Heart left ventricle (tissue), 13 donors: Measurements from ENCODE around the gene PPIF.

Experiments
- CTCF ChIP-seq, 12 donors: fragments of 200-600 bp; sonication (generic) in 4 of 12; IDR thresholded peaks; one replicate each; pipeline versions ENCODE4 v1.5.0 to v1.8.0; 2018 to 2022; ENCODE audit warnings: antibody characterized with exemption in 12 of 12, mild to moderate bottlenecking in 5 of 12
- POLR2A ChIP-seq, 2 donors: fragments of 450-650 bp; IDR thresholded peaks; one replicate each; pipeline ENCODE4 v1.6.1; 2017; ENCODE audit warnings: antibody characterized with exemption in 2 of 2, mild to moderate bottlenecking in 2 of 2, moderate library complexity in 2 of 2
- donor health status: ischemic (EF 13 %, LVEDD 7.1; RV severe dilation, severe dysfunction).
- donor health status: DM: no; HTN: yes; CAD: no.
- donor health status: DM: no; HTN: no; CAD: no.
- donor health status: ischemic (EF 25% LVEDD 6.9; RV normal size, moderate dysfunction).
- donor health status: ischemic (EF 25% LVEDD 5.7; RV mildly dilated, moderate dysfunction).
- donor health status: ischemic (EF 35%, LVEDD 5.7; RV mildly dilated, moderate dysfunction).
- donor health status: nonischemic (EF 11% LVEDD 7.7; RV severe dilation, severe dysfunction).
- donor health status: DM: yes; HTN: yes; CAD: no.
- donor health status: PGD.
- donor health status: ischemic (EF 29% LVEDD 5.4; RV normal size, mild dysfunction).
- donor health status: nonischemic (EF 23%, LVEDD 6.1; RV moderate dilation, normal function).

DNA sequence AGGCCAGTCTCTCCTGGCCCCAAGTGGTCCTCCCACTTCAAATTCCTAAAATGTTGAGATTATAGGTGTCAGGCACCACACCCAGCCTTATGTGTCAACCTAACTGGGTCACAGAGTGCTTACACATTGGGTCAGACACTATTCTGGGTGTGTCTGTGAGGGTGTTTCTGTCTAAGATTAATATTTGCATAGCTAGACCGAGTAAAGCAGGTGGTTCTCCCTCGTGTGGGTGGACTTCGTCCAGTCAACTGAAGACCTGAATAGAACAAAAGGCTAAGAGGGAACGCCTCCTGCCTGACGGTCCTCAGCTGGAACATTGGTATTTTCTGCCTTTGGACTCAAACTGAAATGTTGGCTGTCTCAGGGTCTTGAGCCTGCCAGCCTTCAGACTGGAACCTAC is 11.5 kb downstream of the PPIF start:
- TF ChIP-seq CTCF (IDR thresholded peaks at IDR 0.05) (no peak), POLR2A (IDR thresholded peaks at IDR 0.05) (no peak)
